Motor neuron (in vitro differentiated cells): Measurements from ENCODE around the gene CPTP. TPM values are rescaled to one million over a fixed set of nuclear protein-coding genes. Genes with fewer than 3 reads are reported as not detected.

Experiments
- ATAC-seq, 8 experiments: fragments of 200-7000 bp; cut with Tn5 transposase; replicated peaks in 6 of 8; 2 replicates each; pipeline ENCODE4 v1.8.0; 2021; ENCODE audit warnings: mild to moderate bottlenecking in 8 of 8, moderate library complexity in 8 of 8
- H3K27ac ChIP-seq, 2 donors: fragments of 250-450 bp; sonication (Bioruptor Pico); 2 replicates each; pipeline ENCODE4 v1.9.0; 2021; ENCODE audit warnings: antibody characterized with exemption in 2 of 2, mild to moderate bottlenecking in 2 of 2, moderate library complexity in 1 of 2
- H3K4me1 ChIP-seq, 2 donors: fragments of 250-450 bp; sonication (Bioruptor Pico); replicated peaks in 1 of 2; 2 replicates each; pipeline ENCODE4 v1.6.1; 2021; ENCODE audit warnings: antibody characterized with exemption in 2 of 2, mild to moderate bottlenecking in 2 of 2, moderate library complexity in 1 of 2
- H3K4me3 ChIP-seq, 5 donors: fragments of 250-450 bp; sonication (Bioruptor Pico); 2 replicates each; pipeline ENCODE4 v1.9.0; 2021; ENCODE audit warnings: antibody characterized with exemption in 5 of 5, mild to moderate bottlenecking in 5 of 5, moderate library complexity in 4 of 5
- WGBS, 10 experiments: fragments of 450-650 bp; shearing (Covaris generic); methylation state at CpG; one replicate each; pipeline ENCODE4 v1.0.0; 2022; 5-methylcytosine and 5-hydroxymethylcytosine counted together
- in situ Hi-C, 9 experiments: fragments of 400-800 bp; cut with MboI; loops; one replicate each; pipeline ENCODE4 v1.15.0; 2021; ENCODE audit warnings: low sequenced_read_pairs in 9 of 9, low pct_unique_long_range_greater_than_20kb in 2 of 9; ENCODE audit not compliant: unreplicated experiment in 9 of 9
- total RNA-seq, 8 experiments: library from RNA; unstranded; fragments of 300-600 nt; gene quantifications; 2 replicates each; pipeline versions ENCODE4 v1.2.3 to v1.2.4, GENCODE V29; 2022

The CPTP gene
- total RNA-seq, 8 experiments from 2014 or later: 11.2 to 22.4 (median 13.4) TPM

- WGBS, 10 experiments: 84 to 100% (median 91%) methylated on average over 3 to 10 of the region's 17 CpGs; no CpG with 5 or more reads in 4 of the 10 experiments
Measured at GRCh38 chr1:1341549-1342021, 17.0 kb downstream of the CPTP start.

GRCh38 chr1:1342061-1342562 is 17.5 kb downstream of the CPTP start:
- 100% methylated on average over 1 to 6 of the region's 28 CpGs; no CpG with 5 or more reads in 8 of the 10 experiments for WGBS, 10 experiments
- ATAC-seq: no peak
- Histone ChIP-seq H3K27ac (no peak overlapping the region), H3K4me1 (peaks cover 2 to 5% of the 10 kb centered on the region in 2 donors), H3K4me3 (no peak overlapping the region)
- in situ Hi-C loops: no loop called here

More at GRCh38 chr1:1341549-1342021, 17.0 kb downstream of the CPTP start:
- no peak for ATAC-seq
- in situ Hi-C loops: no loop called here
- H3K27ac ChIP-seq: no peak overlapping the region
- H3K4me3 ChIP-seq: no peak overlapping the region
- H3K4me1 ChIP-seq: no peaks in the 10 kb centered on the region

GRCh38 chr1:1342584-1343115 is 18.0 kb downstream of the CPTP start:
- WGBS, 10 experiments: no CpG with 5 or more reads among the region's 18 CpGs

GRCh38 chr1:1343811-1344421 is 19.3 kb downstream of the CPTP start:
- in situ Hi-C loops: no loop called here
- H3K4me1 ChIP-seq: peaks cover 11 to 16% of the 10 kb centered on the region in 2 donors
- no peak overlapping the region for H3K4me3 ChIP-seq
- 90 to 100% (median 93%) methylated on average over 1 to 8 of the region's 24 CpGs; no CpG with 5 or more reads in 6 of the 10 experiments for WGBS, 10 experiments
- ATAC-seq: no peak
- H3K27ac ChIP-seq: no peak overlapping the region

More at GRCh38 chr1:1342584-1343115, 18.0 kb downstream of the CPTP start:
- Histone ChIP-seq H3K4me3 (no peak overlapping the region), H3K27ac (no peak overlapping the region), H3K4me1 (peaks cover 7 to 10% of the 10 kb centered on the region in 2 donors)
- ATAC-seq: no peak
- in situ Hi-C loops: no loop called here

- in situ Hi-C loops: no loop called here
Measured at GRCh38 chr1:1344655-1345361, 20.2 kb downstream of the CPTP start.

GRCh38 chr1:1345384-1345783 is 20.8 kb downstream of the CPTP start:
- peak in 1 of 8 experiments; percentile 0 for ATAC-seq
- Histone ChIP-seq H3K27ac (no peak overlapping the region), H3K4me1 (peaks cover 11 to 16% of the 10 kb centered on the region in 2 donors), H3K4me3 (no peak overlapping the region)
- whole genome bisulfite sequencing, 10 experiments: 60 to 100% (median 92%) methylated on average over 1 to 8 of the region's 16 CpGs; no CpG with 5 or more reads in 6 of the 10 experiments
- in situ Hi-C loops: no loop called here

More at GRCh38 chr1:1344655-1345361, 20.2 kb downstream of the CPTP start:
- WGBS, 10 experiments: 25 to 87% methylated on average over 6 of the region's 15 CpGs; no CpG with 5 or more reads in 8 of the 10 experiments
- no peak overlapping the region for H3K27ac ChIP-seq
- H3K4me1 ChIP-seq: peaks cover 11 to 16% of the 10 kb centered on the region in 2 donors
- no peak overlapping the region for H3K4me3 ChIP-seq
- peak in 3 of 8 experiments; percentile 2 to 10 (median 4) for ATAC-seq

GRCh38 chr1:1345860-1346500 is 21.4 kb downstream of the CPTP start:
- Histone ChIP-seq H3K27ac (no peak overlapping the region), H3K4me3 (no peak overlapping the region), H3K4me1 (peaks cover 11 to 16% of the 10 kb centered on the region in 2 donors)
- no peak for ATAC-seq
- in situ Hi-C loops: no loop called here
- 60 to 89% (median 82%) methylated on average over 1 to 6 of the region's 12 CpGs; no CpG with 5 or more reads in 6 of the 10 experiments for WGBS, 10 experiments

DNA sequence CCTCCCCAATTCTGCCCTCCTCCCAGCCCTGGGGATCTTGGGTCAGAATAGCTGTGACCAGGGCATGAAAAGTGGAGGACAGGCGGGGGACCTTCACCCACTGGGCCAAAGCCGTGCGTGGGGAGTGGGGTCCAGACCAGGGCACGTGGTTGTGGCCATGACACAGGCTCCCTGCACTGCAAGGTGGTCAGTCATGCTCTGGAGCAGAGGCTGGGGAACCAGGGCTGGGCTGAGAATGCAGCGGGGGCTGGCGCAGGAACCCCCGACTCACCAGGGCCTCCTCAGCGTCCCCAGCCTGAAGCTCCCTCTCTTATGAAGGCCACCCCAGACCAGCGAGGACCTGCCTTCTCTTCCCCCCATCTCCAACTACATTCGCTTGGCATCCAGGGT is 21.9 kb downstream of the CPTP start:
- in situ Hi-C loops: no loop called here
- ATAC-seq: no peak
- whole genome bisulfite sequencing, 10 experiments: 89 to 100% (median 96%) methylated on average over 2 to 6 of the region's 10 CpGs; no CpG with 5 or more reads in 4 of the 10 experiments
- H3K27ac ChIP-seq: no peak overlapping the region
- peaks cover 12 to 18% of the 10 kb centered on the region in 2 donors for H3K4me1 ChIP-seq
- H3K4me3 ChIP-seq: no peak overlapping the region

DNA sequence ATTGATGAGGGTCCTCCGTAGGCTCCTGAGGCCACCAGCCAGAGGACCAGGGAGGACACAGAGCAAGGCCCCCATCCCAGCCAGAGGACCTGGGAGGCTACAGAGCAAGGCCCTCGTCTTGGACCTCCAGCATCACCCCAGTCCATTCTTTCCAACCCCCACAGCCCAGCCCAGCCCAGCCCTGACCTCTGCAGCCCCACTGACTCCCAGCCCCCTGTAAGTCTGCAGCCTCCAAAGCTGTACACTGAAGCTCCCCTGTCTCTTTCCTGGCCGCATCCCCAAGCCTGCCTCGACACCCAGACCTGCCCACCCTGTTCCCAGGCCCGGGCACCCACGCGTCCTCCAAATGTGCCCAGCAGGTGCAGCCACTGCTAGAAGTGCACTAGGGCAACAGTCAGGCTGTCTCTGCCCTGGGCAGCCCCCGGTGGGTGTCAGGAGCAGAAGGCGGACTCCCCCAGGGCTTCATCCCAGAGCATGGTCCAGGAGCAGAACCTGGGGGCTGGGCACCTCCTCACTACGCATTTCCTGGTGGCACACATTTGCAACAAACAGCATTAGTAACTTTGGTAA is 22.5 kb downstream of the CPTP start:
- ATAC-seq: no peak
- Histone ChIP-seq H3K4me3 (peak overlapping the region in 4 of 5 donors; percentile 56 to 85 (median 68)), H3K27ac (no peak overlapping the region), H3K4me1 (peaks cover 18 to 24% of the 10 kb centered on the region in 2 donors)
- in situ Hi-C loops: no loop called here
- WGBS, 10 experiments: 0 to 100% (median 74%) methylated on average over 1 to 4 of the region's 10 CpGs; no CpG with 5 or more reads in 5 of the 10 experiments

- Histone ChIP-seq H3K27ac (no peak overlapping the region), H3K4me1 (peaks cover 24 to 28% of the 10 kb centered on the region in 2 donors), H3K4me3 (peak overlapping the region; percentile 56 to 85 (median 69))
- WGBS, 10 experiments: 0 to 30% (median 11%) methylated on average over 3 to 15 of the region's 26 CpGs; no CpG with 5 or more reads in 4 of the 10 experiments
- ATAC-seq: peak in 3 of 8 experiments; percentile 1 to 14 (median 7)
- in situ Hi-C loops: no loop called here
Measured at GRCh38 chr1:1347663-1348419, 23.2 kb downstream of the CPTP start.

DNA sequence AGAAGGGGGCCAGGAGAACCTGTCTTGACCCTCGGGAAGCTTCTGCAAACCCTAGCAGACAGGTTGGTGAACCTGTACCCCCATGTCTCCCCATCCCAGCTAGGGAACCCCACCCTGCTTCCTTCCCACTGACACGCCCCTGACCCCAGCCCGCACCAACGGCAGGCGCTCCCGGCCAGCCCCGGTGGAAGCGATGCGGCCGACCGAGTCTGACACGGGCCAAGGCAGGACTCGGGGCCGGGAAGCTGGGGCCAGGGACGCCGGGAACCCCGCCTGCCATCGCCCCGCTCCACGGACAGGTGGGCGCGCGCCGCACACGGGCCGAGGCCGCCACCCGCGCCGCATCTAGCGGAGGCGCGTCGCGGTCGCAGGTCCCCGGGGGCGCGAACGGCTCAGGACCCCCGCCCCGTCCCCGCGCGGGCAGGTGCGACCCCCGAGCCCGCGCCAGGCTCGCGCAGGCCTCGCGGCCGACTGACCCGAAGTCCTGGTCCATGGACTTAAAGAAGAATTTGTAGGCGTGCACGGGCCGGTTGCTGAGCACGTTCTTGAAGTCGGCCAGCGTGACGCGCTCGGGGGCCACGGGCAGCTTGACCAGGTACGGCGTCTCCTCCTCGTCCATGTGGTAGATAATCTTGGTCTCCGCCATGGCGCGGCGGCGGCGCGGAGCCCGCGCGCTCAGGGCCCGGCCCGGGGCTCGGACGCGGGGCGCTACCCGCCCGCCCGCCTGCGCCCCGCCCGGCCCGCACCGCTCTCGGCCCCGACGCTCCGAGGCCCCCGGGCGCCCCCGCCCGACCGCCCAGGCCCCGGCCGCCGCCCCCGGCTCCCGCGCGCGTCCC is 24.0 kb downstream of the CPTP start:
- Histone ChIP-seq H3K4me3 (peak overlapping the region; percentile 56 to 85 (median 69)), H3K4me1 (peaks cover 28 to 30% of the 10 kb centered on the region in 2 donors), H3K27ac (peak overlapping the region; percentile 93 to 97)
- in situ Hi-C loops: no loop called here
- peak; percentile 5 to 38 (median 32) for ATAC-seq
- 0 to 2% (median 0%) methylated on average over 1 to 19 of the region's 109 CpGs; no CpG with 5 or more reads in 4 of the 10 experiments for WGBS, 10 experiments
